H1 (cell line): ENCODE measurements around the gene INHBC. TPM values are rescaled to one million over a fixed set of nuclear protein-coding genes. Genes with fewer than 3 reads are reported as not detected.
"Not testable (repeated sequence)": the region's sequence is repeated elsewhere in the genome, so short reads cannot be mapped to it uniquely, and the experiment has no call there.

ENCODE experiments used
- CTCF ChIA-PET: fragments of 300-600 bp; sonication (Branson Sonifier 250); formaldehyde crosslinking; loops from one replicate; lab custom pipeline; 2021; ENCODE audit not compliant: partially characterized antibody; lab: Charles Lee
- POLR2A ChIA-PET: fragments of 300-600 bp; sonication (Branson Sonifier 250); formaldehyde crosslinking; loops from one replicate; lab custom pipeline; 2021; ENCODE audit warnings: inconsistent platforms; ENCODE audit not compliant: partially characterized antibody; lab: Charles Lee
- DNase-seq, 2 experiments: peaks; one replicate each; pipeline versions ENCODE4 v3.0.0 to v3.0.0-alpha.2; 2010 to 2022; ENCODE audit warnings: low spot score in 2 of 2, low read depth in 1 of 2, mixed read lengths in 1 of 2
- FAIRE-seq: peaks from 2 replicates; lab custom pipeline; 2011; peaks lifted over from hg19 to GRCh38; lab: Jason Lieb, UNC
- H2AFZ ChIP-seq: 2 replicates; pipeline ENCODE4 v1.8.1; 2012; ENCODE audit warnings: low read length, inconsistent platforms
- H2AK5ac ChIP-seq: 2 replicates; pipeline ENCODE4 v1.6.1; 2013; ENCODE audit warnings: low read depth, low read length
- H2BK120ac ChIP-seq: replicated peaks from 2 replicates; pipeline ENCODE3; 2013; ENCODE audit warnings: low read depth, low read length, inconsistent platforms
- H2BK12ac ChIP-seq: 2 replicates; pipeline ENCODE4 v1.6.1; 2013; ENCODE audit warnings: low read depth, low read length
- H2BK15ac ChIP-seq: 2 replicates; pipeline ENCODE4 v1.6.1; 2013; ENCODE audit warnings: low read length
- H2BK20ac ChIP-seq: 2 replicates; pipeline ENCODE4 v1.6.1; 2013; ENCODE audit warnings: low read length
- H2BK5ac ChIP-seq: 2 replicates; pipeline ENCODE4 v1.6.1; 2013; ENCODE audit warnings: low read depth, low read length
- H3K14ac ChIP-seq: 2 replicates; pipeline ENCODE4 v1.6.1; 2013; ENCODE audit warnings: inconsistent platforms; ENCODE audit not compliant: insufficient read length
- H3K18ac ChIP-seq: 2 replicates; pipeline ENCODE4 v1.6.1; 2013; ENCODE audit warnings: low read length; ENCODE audit errors: extremely low read depth
- H3K23ac ChIP-seq: 2 replicates; pipeline ENCODE4 v1.6.1; 2013; ENCODE audit warnings: inconsistent platforms; ENCODE audit not compliant: insufficient read length
- H3K23me2 ChIP-seq: 2 replicates; pipeline ENCODE4 v1.6.1; 2013; ENCODE audit warnings: low read depth, low read length
- H3K27ac ChIP-seq: 2 replicates; pipeline ENCODE4 v1.6.1; 2011; ENCODE audit warnings: low read depth, low read length, inconsistent platforms
- H3K27me3 ChIP-seq, 4 experiments: replicated peaks in 1 of 4; 1 replicate in 1 of 4; 2 replicates in 3 of 4; pipeline versions ENCODE4 v1.6.1 to v1.8.1; 2011 to 2013; ENCODE audit warnings: low read length in 3 of 4, mild to moderate bottlenecking in 3 of 4, inconsistent platforms in 2 of 4, mixed read lengths in 2 of 4, moderate library complexity in 1 of 4; ENCODE audit not compliant: control insufficient read depth in 3 of 4, insufficient read depth in 3 of 4; ENCODE audit errors: extremely low read depth in 1 of 4
- H3K36me3 ChIP-seq, 4 experiments: 2 replicates each; pipeline versions ENCODE4 v1.6.1 to v1.8.1; 2011 to 2013; ENCODE audit warnings: mild to moderate bottlenecking in 4 of 4, low read length in 3 of 4, moderate library complexity in 2 of 4, control low read depth in 1 of 4, inconsistent platforms in 1 of 4; ENCODE audit not compliant: insufficient read depth in 4 of 4, control insufficient read depth in 2 of 4
- H3K4ac ChIP-seq: replicated peaks from 2 replicates; pipeline ENCODE3; 2013; ENCODE audit warnings: low read length, low read depth, mixed read lengths, inconsistent platforms; ENCODE audit not compliant: insufficient read length
- H3K4me1 ChIP-seq, 4 experiments: replicated peaks in 1 of 4; 1 replicate in 1 of 4; 2 replicates in 3 of 4; pipeline versions ENCODE4 v1.6.1 to v1.8.1; 2011 to 2013; ENCODE audit warnings: low read length in 3 of 4, inconsistent platforms in 2 of 4, mixed read lengths in 1 of 4; ENCODE audit not compliant: insufficient read depth in 4 of 4, control insufficient read depth in 3 of 4
- H3K4me2 ChIP-seq, 2 experiments: 2 replicates each; pipeline versions ENCODE4 v1.6.1 to v1.8.1; 2011 to 2013; ENCODE audit warnings: low read depth in 2 of 2, low read length in 2 of 2, control low read depth in 1 of 2, inconsistent platforms in 1 of 2, mild to moderate bottlenecking in 1 of 2; ENCODE audit not compliant: insufficient read depth in 1 of 2
- H3K4me3 ChIP-seq, 4 experiments: fragments of 200-600, 300-600 bp in 1 of 4; sonication (generic), shearing (Covaris generic), sonication (Bioruptor Twin) in 1 of 4; 2 replicates each; pipeline versions ENCODE4 v1.5.1 to v1.8.1; 2011 to 2016; ENCODE audit warnings: low read length in 4 of 4, low read depth in 3 of 4, control low read depth in 2 of 4, inconsistent platforms in 2 of 4, mild to moderate bottlenecking in 2 of 4, mixed read lengths in 1 of 4, moderate library complexity in 1 of 4; ENCODE audit not compliant: insufficient read depth in 2 of 4; ENCODE audit errors: extremely low read depth in 1 of 4
- H3K56ac ChIP-seq: replicated peaks from 2 replicates; pipeline ENCODE3; 2013; ENCODE audit warnings: low read depth, mild to moderate bottlenecking, mixed read lengths, low read length, inconsistent platforms; ENCODE audit not compliant: insufficient read length
- H3K79me1 ChIP-seq: 2 replicates; pipeline ENCODE4 v1.6.1; 2013; ENCODE audit warnings: low read depth, low read length, control low read depth
- H3K79me2 ChIP-seq, 2 experiments: 2 replicates each; pipeline versions ENCODE4 v1.6.1 to v1.8.1; 2012 to 2013; ENCODE audit warnings: low read length in 2 of 2, mild to moderate bottlenecking in 2 of 2, inconsistent platforms in 1 of 2; ENCODE audit not compliant: insufficient read depth in 2 of 2, control insufficient read depth in 1 of 2
- H3K9ac ChIP-seq, 4 experiments: replicated peaks in 1 of 4; 1 replicate in 1 of 4; 2 replicates in 3 of 4; pipeline versions ENCODE4 v1.6.1 to v1.8.1; 2011 to 2013; ENCODE audit warnings: low read depth in 3 of 4, low read length in 3 of 4, control low read depth in 2 of 4, mild to moderate bottlenecking in 2 of 4, moderate library complexity in 2 of 4, inconsistent platforms in 1 of 4; ENCODE audit errors: extremely low read depth in 1 of 4
- H3K9me3 ChIP-seq, 2 experiments: 2 replicates each; pipeline versions ENCODE4 v1.6.1 to v1.8.1; 2012 to 2013; ENCODE audit warnings: mild to moderate bottlenecking in 2 of 2, moderate library complexity in 2 of 2, control low read depth in 1 of 2, inconsistent platforms in 1 of 2, low read depth in 1 of 2, low read length in 1 of 2, mixed read lengths in 1 of 2; ENCODE audit not compliant: insufficient read depth in 2 of 2
- H4K20me1 ChIP-seq, 2 experiments: replicated peaks in 1 of 2; 2 replicates each; pipeline versions ENCODE3 to v1.8.1; 2011 to 2013; ENCODE audit warnings: inconsistent platforms in 2 of 2, low read length in 2 of 2, mild to moderate bottlenecking in 1 of 2; ENCODE audit not compliant: insufficient read depth in 2 of 2, control insufficient read depth in 1 of 2
- H4K5ac ChIP-seq: 2 replicates; pipeline ENCODE4 v1.6.1; 2013; ENCODE audit warnings: low read length, low read depth, mixed read lengths, inconsistent platforms; ENCODE audit not compliant: insufficient read length
- H4K8ac ChIP-seq: 2 replicates; pipeline ENCODE4 v1.8.0; 2013; ENCODE audit warnings: mild to moderate bottlenecking, moderate library complexity, low read length, inconsistent platforms; ENCODE audit not compliant: insufficient read depth; ENCODE audit errors: extremely low read depth
- H4K91ac ChIP-seq: replicated peaks from 2 replicates; pipeline ENCODE3; 2013; ENCODE audit warnings: low read length, mixed read lengths, inconsistent platforms; ENCODE audit not compliant: insufficient read length
- WGBS, 2 experiments: shearing (Covaris generic) in 1 of 2; methylation state at CpG; one replicate each; pipeline versions ENCODE4 v1.1.6 to v1.1.7; 2013 to 2015; ENCODE audit warnings: low lambda C conversion rate in 2 of 2, mixed read lengths in 2 of 2, inconsistent platforms in 1 of 2, low coverage in 1 of 2, missing lambda C conversion rate in 1 of 2; ENCODE audit not compliant: insufficient replicate concordance in 2 of 2, insufficient coverage in 1 of 2, insufficient read length in 1 of 2; ENCODE audit errors: extremely low coverage in 1 of 2, missing lambda C conversion rate in 1 of 2; 5-methylcytosine and 5-hydroxymethylcytosine counted together
- polyA plus RNA-seq, 7 experiments: library from polyadenylated mRNA; depleted of rRNA in 3 of 7; stranded (reverse) in 5 of 7; unstranded in 2 of 7; fragments of >200 nt in 5 of 7; fragments of 200-250 nt in 2 of 7; gene quantifications; 1 replicate in 5 of 7; 2 replicates in 1 of 7; 4 replicates in 1 of 7; pipeline versions ENCODE4 v1.2.1 to v1.2.3, GENCODE V29; 2011 to 2013; ENCODE audit warnings: missing spikeins in 2 of 7, mixed read lengths in 2 of 7
- total RNA-seq: library from RNA; stranded (reverse); fragmentation: NEBNext Ultra II Directional; extraction: Animal tissue kit (Norgen Biotek cat#: 25700); gene quantifications from 2 replicates; pipeline ENCODE4 v1.2.1, GENCODE V29; 2021

Gene INHBC
- total and polyA plus RNA-seq, 2 of the 8 experiments (the other 6 are each of a cell fraction or from before 2014, with no cell fraction given) = 0.15 TPM; not detected in 1

GRCh38 chr12:57441393-57441792 is 6.8 kb downstream of the INHBC start:
- H3K27me3 ChIP-seq, H2AK5ac ChIP-seq, H2BK120ac ChIP-seq, FAIRE-seq, H3K9me3 ChIP-seq, H4K8ac ChIP-seq, H4K91ac ChIP-seq, H3K4me3 ChIP-seq, H3K79me1 ChIP-seq, H3K23ac ChIP-seq, H3K4ac ChIP-seq, H3K56ac ChIP-seq, H3K4me1 ChIP-seq, H3K18ac ChIP-seq, H3K27ac ChIP-seq, H2BK12ac ChIP-seq, H3K14ac ChIP-seq, H3K23me2 ChIP-seq, H3K4me2 ChIP-seq, H3K36me3 ChIP-seq, DNase-seq, H2BK20ac ChIP-seq, H4K20me1 ChIP-seq, H4K5ac ChIP-seq, H3K9ac ChIP-seq, H3K79me2 ChIP-seq, H2AFZ ChIP-seq, H2BK5ac ChIP-seq, H2BK15ac ChIP-seq: not testable (repeated sequence)
- 100% methylated on average over 2 of the region's 2 CpGs; no CpG with 5 or more reads in 1 of the 2 experiments for WGBS, 2 experiments
- ChIA-PET POLR2A (interaction anchor here (0.6 to 4.6 kb wide), 3 partner anchors 9 to 17 kb away, joined by 3 to 34 read pairs (median 5); partner anchors contain the start of gene INHBE), CTCF (interaction anchor here (0.6 to 6.3 kb wide), 4 partner anchors 13 to 165 kb away, joined by 3 to 47 read pairs (median 4); partner anchors contain the start of gene INHBE)
